ENCODE data around the gene DOCK9. TPM values are rescaled to one million over a fixed set of nuclear protein-coding genes. Genes with fewer than 3 reads are reported as not detected.

Gene DOCK9
- total RNA-seq, 1 experiment from 2014 or later, result 36.6 TPM

DNA sequence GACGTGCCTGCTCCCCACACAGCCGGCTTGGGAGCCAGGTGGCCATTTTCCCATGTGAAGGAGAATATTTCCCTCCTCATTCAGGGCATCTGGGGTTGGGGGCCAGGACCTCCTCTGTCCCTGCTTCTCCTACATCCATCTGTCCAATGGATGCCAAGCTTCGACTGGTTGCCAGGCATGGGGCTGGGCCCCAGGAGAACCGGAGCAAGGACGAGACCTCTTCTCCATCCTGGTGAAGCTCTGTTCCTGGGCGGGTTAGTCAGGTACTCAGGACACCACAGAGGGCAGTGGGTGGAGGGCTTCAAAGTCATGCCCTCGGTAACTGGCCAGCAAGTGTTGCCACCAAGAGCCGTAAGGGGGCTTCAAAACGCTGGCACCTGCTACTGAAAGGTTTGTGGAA lies 203.1 kb downstream of the DOCK9 start (continued):
- TF ChIP-seq, protein P1, sequence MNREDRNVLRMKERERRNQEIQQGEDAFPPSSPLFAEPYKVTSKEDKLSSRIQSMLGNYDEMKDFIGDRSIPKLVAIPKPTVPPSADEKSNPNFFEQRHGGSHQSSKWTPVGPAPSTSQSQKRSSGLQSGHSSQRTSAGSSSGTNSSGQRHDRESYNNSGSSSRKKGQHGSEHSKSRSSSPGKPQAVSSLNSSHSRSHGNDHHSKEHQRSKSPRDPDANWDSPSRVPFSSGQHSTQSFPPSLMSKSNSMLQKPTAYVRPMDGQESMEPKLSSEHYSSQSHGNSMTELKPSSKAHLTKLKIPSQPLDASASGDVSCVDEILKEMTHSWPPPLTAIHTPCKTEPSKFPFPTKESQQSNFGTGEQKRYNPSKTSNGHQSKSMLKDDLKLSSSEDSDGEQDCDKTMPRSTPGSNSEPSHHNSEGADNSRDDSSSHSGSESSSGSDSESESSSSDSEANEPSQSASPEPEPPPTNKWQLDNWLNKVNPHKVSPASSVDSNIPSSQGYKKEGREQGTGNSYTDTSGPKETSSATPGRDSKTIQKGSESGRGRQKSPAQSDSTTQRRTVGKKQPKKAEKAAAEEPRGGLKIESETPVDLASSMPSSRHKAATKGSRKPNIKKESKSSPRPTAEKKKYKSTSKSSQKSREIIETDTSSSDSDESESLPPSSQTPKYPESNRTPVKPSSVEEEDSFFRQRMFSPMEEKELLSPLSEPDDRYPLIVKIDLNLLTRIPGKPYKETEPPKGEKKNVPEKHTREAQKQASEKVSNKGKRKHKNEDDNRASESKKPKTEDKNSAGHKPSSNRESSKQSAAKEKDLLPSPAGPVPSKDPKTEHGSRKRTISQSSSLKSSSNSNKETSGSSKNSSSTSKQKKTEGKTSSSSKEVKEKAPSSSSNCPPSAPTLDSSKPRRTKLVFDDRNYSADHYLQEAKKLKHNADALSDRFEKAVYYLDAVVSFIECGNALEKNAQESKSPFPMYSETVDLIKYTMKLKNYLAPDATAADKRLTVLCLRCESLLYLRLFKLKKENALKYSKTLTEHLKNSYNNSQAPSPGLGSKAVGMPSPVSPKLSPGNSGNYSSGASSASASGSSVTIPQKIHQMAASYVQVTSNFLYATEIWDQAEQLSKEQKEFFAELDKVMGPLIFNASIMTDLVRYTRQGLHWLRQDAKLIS (CRISPR knock-in tag; IDR thresholded peaks at IDR 0.05; ENCODE audit: borderline replicate concordance), result no peak
- TF ChIP-seq ZNF263 (CRISPR knock-in tag; IDR thresholded peaks at IDR 0.05; ENCODE audit: low read depth), result no peak
- TF ChIP-seq OVOL2 (CRISPR knock-in tag; IDR thresholded peaks at IDR 0.05; ENCODE audit: borderline replicate concordance), result no peak
- TF ChIP-seq PREB (CRISPR knock-in tag; IDR thresholded peaks at IDR 0.05; ENCODE audit: borderline replicate concordance), result no peak
- TF ChIP-seq PRRX2 (CRISPR knock-in tag; IDR thresholded peaks at IDR 0.05), result no peak

DNA sequence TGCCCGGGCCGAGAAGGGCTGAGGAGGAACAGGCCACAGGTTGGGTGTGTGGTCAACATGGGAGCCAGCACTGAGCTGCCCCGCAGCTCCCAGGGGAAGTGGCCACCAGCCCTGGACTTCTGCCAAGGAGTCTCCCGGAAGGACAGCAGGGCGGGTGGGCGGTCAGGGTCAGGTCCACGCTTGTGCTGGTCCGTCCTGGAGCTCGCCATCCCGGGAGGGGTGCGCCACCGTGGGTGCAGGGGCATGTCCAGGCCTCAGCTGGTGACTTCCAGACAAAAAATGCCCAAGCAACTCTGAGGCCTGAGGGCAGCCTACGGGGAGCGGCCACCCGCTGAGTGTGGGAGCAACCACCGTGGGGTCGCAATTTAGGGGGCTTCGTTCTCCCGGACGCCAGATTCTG lies 203.9 kb downstream of the DOCK9 start:
- TF ChIP-seq GTF2I (CRISPR knock-in tag; conservative IDR thresholded peaks at IDR 0.05), result no peak
- no peak for TF ChIP-seq NFYB (CRISPR knock-in tag; conservative IDR thresholded peaks at IDR 0.05; ENCODE audit: low read depth)
- TF ChIP-seq AR (CRISPR knock-in tag; IDR thresholded peaks at IDR 0.05), result no peak
- TF ChIP-seq TCF7 (CRISPR knock-in tag; IDR thresholded peaks at IDR 0.05; ENCODE audit: low read depth), result no peak
- no peak for TF ChIP-seq ZNF671 (CRISPR knock-in tag; IDR thresholded peaks at IDR 0.05)
- TF ChIP-seq, protein P2, sequence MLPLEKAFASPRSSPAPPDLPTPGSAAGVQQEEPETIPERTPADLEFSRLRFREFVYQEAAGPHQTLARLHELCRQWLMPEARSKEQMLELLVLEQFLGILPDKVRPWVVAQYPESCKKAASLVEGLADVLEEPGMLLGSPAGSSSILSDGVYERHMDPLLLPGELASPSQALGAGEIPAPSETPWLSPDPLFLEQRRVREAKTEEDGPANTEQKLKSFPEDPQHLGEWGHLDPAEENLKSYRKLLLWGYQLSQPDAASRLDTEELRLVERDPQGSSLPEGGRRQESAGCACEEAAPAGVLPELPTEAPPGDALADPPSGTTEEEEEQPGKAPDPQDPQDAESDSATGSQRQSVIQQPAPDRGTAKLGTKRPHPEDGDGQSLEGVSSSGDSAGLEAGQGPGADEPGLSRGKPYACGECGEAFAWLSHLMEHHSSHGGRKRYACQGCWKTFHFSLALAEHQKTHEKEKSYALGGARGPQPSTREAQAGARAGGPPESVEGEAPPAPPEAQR (CRISPR knock-in tag; IDR thresholded peaks at IDR 0.05), result no peak
- TF ChIP-seq FOXP4 (CRISPR knock-in tag; IDR thresholded peaks at IDR 0.05), result no peak
- no peak for TF ChIP-seq IRF2 (CRISPR knock-in tag; IDR thresholded peaks at IDR 0.05; ENCODE audit: borderline replicate concordance, low read depth)
- TF ChIP-seq FOXP1 (CRISPR knock-in tag; IDR thresholded peaks at IDR 0.05; ENCODE audit: borderline replicate concordance), result no peak
- ATAC-seq (no peak), DNase-seq (ENCODE audit: low spot score) (no peak)
- Mint-ChIP-seq H3K27ac (no peak overlapping the region), H3K4me3 (no peak overlapping the region), H3K27me3 (ENCODE audit: low read depth) (no peaks in the 10 kb centered on the region; the same call in 1 of the 2 replicates), H3K4me1 (peaks cover 10% of the 10 kb centered on the region), H3K36me3 (no peaks in the 10 kb centered on the region), H3K9me3 (peaks cover 9% of the 10 kb centered on the region; the same call in 1 of the 2 replicates)
- ChIA-PET POLR2A (no interaction called here), CTCF (interaction anchor here (1.8 kb wide), 1 partner anchor 66 kb away, joined by 8 read pairs; no protein-coding TSS in a partner anchor)

All from WTC11 (cell line).